Hepatocyte (in vitro differentiated cells): ENCODE measurements around the gene TMEM259.

Experiments
- CTCF ChIP-seq: fragments of 200-600 bp; sonication (generic); IDR thresholded peaks from 2 replicates; pipeline ENCODE4 v1.5.1; 2016; ENCODE audit warnings: antibody characterized with exemption, mild to moderate bottlenecking; ENCODE audit not compliant: poor library complexity
- EZH2phosphoT487 ChIP-seq: fragments of 200-600 bp; sonication (generic); IDR thresholded peaks from one replicate; pipeline ENCODE4 v1.6.1; 2018; ENCODE audit warnings: antibody characterized with exemption, mild to moderate bottlenecking, low read depth, moderate library complexity; ENCODE audit not compliant: unreplicated experiment, severe bottlenecking

- TF ChIP-seq CTCF, result no peak
- no peak for TF ChIP-seq EZH2phosphoT487
Observed at GRCh38 chr19:1028062-1028926, 7.4 kb upstream of the TMEM259 start.
